H4 (cell line): ENCODE results near the gene CNTLN. TPM values are rescaled to one million over a fixed set of nuclear protein-coding genes. Genes with fewer than 3 reads are reported as not detected.
"Not testable (repeated sequence)": the region's sequence is repeated elsewhere in the genome, so short reads cannot be mapped to it uniquely, and the experiment has no call there.

Experiments
- DNase-seq: peaks from one replicate; pipeline ENCODE4 v3.0.0-alpha.2; 2015; ENCODE audit warnings: low spot score
- total RNA-seq: library from RNA; depleted of rRNA; stranded (reverse); fragments of >200 nt; shearing (Covaris generic); gene quantifications from 2 replicates; pipeline ENCODE4 v1.2.3, GENCODE V29; 2014

Gene CNTLN
- total RNA-seq, 1 experiment from 2014 or later = 5.6 TPM

- no peak for DNase-seq
Observed at GRCh38 chr9:17318821-17319320, 184.0 kb downstream of the CNTLN start.

- no peak for DNase-seq
Observed at GRCh38 chr9:17319864-17320263, 185.0 kb downstream of the CNTLN start.

GRCh38 chr9:17322882-17323864 is 188.3 kb downstream of the CNTLN start:
- DNase-seq = no peak

- no peak for DNase-seq
Observed at GRCh38 chr9:17328331-17328730, 193.5 kb downstream of the CNTLN start.

GRCh38 chr9:17330097-17330496 is 195.3 kb downstream of the CNTLN start:
- no peak for DNase-seq

- no peak for DNase-seq
Observed at GRCh38 chr9:17332115-17332514, 197.3 kb downstream of the CNTLN start.

- no peak for DNase-seq
Observed at GRCh38 chr9:17339156-17339555, 204.3 kb downstream of the CNTLN start.

GRCh38 chr9:17342696-17343095 is 207.9 kb downstream of the CNTLN start:
- DNase-seq = no peak

- DNase-seq = no peak
Observed at GRCh38 chr9:17349831-17350230, 215.0 kb downstream of the CNTLN start.

GRCh38 chr9:17354006-17354405 is 219.2 kb downstream of the CNTLN start:
- not testable (repeated sequence) for DNase-seq

- no peak for DNase-seq
Observed at GRCh38 chr9:17361378-17361777, 226.5 kb downstream of the CNTLN start.

GRCh38 chr9:17367035-17367434 is 232.2 kb downstream of the CNTLN start:
- no peak for DNase-seq

GRCh38 chr9:17380126-17380861 is 245.5 kb downstream of the CNTLN start:
- DNase-seq = no peak

GRCh38 chr9:17387565-17387964 is 252.7 kb downstream of the CNTLN start:
- DNase-seq = no peak

- no peak for DNase-seq
Observed at GRCh38 chr9:17389026-17389425, 254.2 kb downstream of the CNTLN start.

GRCh38 chr9:17394881-17395510 is 260.2 kb downstream of the CNTLN start:
- no peak for DNase-seq

GRCh38 chr9:17397166-17397728 is 262.4 kb downstream of the CNTLN start:
- not testable (repeated sequence) for DNase-seq

GRCh38 chr9:17398350-17398749 is 263.5 kb downstream of the CNTLN start:
- DNase-seq = no peak

- DNase-seq = no peak
Observed at GRCh38 chr9:17401858-17402257, 267.0 kb downstream of the CNTLN start.

- DNase-seq = peak; percentile 4
Observed at GRCh38 chr9:17402309-17402708, 267.5 kb downstream of the CNTLN start.

GRCh38 chr9:17403539-17403938 is 268.7 kb downstream of the CNTLN start:
- no peak for DNase-seq

GRCh38 chr9:17414986-17415385 is 280.1 kb downstream of the CNTLN start:
- DNase-seq = no peak
